ENCODE data around the gene ADGRV1.

Gene ADGRV1

DNA sequence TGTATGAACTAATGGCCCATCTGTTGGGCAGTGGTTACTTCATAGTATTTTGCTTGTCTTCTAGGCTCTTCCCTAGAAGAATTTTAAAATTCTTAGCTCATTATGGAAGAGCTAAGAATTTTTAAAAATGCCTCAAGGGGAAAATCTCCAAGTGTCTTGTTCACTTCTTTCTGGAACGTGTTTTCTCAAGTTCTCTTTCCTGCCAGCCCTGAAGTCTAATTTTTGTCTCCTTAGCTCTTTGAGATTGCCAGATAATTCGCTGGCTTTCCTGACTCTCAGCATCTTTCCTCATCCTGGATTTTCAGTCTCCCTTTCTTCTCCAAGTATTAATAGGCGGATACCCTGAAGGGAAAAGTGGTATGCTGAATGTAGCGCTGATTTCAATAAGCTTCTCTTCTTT is 429.1 kb downstream of the ADGRV1 start:
- DNase-seq (ENCODE audit: low read depth): no peak
- H3K4me3 ChIP-seq (ENCODE audit: low read depth, low read length): no peak overlapping the region
- TF ChIP-seq MYC (IDR thresholded peaks at IDR 0.05; ENCODE audit: low read depth, low read length): no peak
- TF ChIP-seq POLR2A (IDR thresholded peaks at IDR 0.05; ENCODE audit: extremely low read depth, insufficient read length): no peak
- no peak for TF ChIP-seq MAX (IDR thresholded peaks at IDR 0.05; ENCODE audit: low read depth, low read length)
- TF ChIP-seq CTCF (IDR thresholded peaks at IDR 0.05; ENCODE audit: low read depth, low read length): no peak

DNA sequence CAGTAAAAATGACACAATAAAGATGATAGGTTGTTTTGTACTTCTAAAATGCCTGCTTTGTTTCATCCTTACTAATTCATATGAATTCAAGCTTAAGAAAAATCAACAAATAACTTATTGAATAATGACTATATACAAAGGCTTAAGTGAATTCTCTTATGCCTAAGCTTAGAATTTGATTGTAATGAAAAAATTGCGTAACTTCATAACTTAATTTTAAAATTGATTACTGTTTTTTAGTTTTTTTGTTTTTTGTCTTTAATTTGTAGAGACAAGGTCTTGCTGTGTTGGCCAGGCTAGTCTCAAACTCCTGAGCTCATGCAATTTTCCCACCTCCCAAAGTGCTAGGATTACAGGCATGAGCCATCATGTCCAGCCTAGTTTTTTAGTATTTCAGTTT is 432.6 kb downstream of the ADGRV1 start:
- TF ChIP-seq POLR2A (IDR thresholded peaks at IDR 0.05; ENCODE audit: extremely low read depth, insufficient read length): no peak
- no peak for TF ChIP-seq CTCF (IDR thresholded peaks at IDR 0.05; ENCODE audit: low read depth, low read length)
- TF ChIP-seq MYC (IDR thresholded peaks at IDR 0.05; ENCODE audit: low read depth, low read length): no peak
- no peak for TF ChIP-seq MAX (IDR thresholded peaks at IDR 0.05; ENCODE audit: low read depth, low read length)
- H3K4me3 ChIP-seq (ENCODE audit: low read depth, low read length): no peak overlapping the region
- DNase-seq (ENCODE audit: low read depth): no peak

- H3K4me3 ChIP-seq (ENCODE audit: low read depth, low read length): no peak overlapping the region
- no peak for TF ChIP-seq MAX (IDR thresholded peaks at IDR 0.05; ENCODE audit: low read depth, low read length)
- TF ChIP-seq POLR2A (IDR thresholded peaks at IDR 0.05; ENCODE audit: extremely low read depth, insufficient read length): no peak
- TF ChIP-seq CTCF (IDR thresholded peaks at IDR 0.05; ENCODE audit: low read depth, low read length): no peak
- TF ChIP-seq MYC (IDR thresholded peaks at IDR 0.05; ENCODE audit: low read depth, low read length): no peak
- no peak for DNase-seq (ENCODE audit: low read depth)
Measured at GRCh38 chr5:90994796-90995195, 436.2 kb downstream of the ADGRV1 start.

GRCh38 chr5:90996089-90996488 is 437.5 kb downstream of the ADGRV1 start:
- no peak overlapping the region for H3K4me3 ChIP-seq (ENCODE audit: low read depth, low read length)
- DNase-seq (ENCODE audit: low read depth): no peak
- TF ChIP-seq CTCF (IDR thresholded peaks at IDR 0.05; ENCODE audit: low read depth, low read length) (no peak), POLR2A (IDR thresholded peaks at IDR 0.05; ENCODE audit: extremely low read depth, insufficient read length) (no peak), MAX (IDR thresholded peaks at IDR 0.05; ENCODE audit: low read depth, low read length) (no peak), MYC (IDR thresholded peaks at IDR 0.05; ENCODE audit: low read depth, low read length) (no peak)

DNA sequence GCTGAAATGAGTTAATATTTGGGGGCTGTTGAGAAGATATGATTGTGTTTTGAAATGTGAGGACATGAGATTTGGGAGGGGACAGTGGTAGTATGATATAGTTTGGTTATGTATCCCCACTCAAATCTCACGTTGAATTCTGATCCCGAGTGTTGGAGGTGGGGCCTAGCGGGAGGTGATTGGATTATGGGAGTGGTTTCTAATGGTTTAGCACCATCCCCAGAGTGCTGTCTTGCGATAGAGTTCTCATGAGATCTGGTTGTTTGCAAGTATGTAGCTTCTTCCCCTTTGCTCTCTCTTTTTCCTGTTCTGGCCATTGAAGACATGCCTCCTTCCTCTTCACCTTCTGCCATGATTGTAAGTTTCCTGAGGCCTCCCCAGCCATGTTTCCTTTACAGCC is 438.5 kb downstream of the ADGRV1 start:
- DNase-seq (ENCODE audit: low read depth): no peak
- TF ChIP-seq POLR2A (IDR thresholded peaks at IDR 0.05; ENCODE audit: extremely low read depth, insufficient read length): no peak
- TF ChIP-seq MYC (IDR thresholded peaks at IDR 0.05; ENCODE audit: low read depth, low read length): no peak
- TF ChIP-seq CTCF (IDR thresholded peaks at IDR 0.05; ENCODE audit: low read depth, low read length): no peak
- no peak for TF ChIP-seq MAX (IDR thresholded peaks at IDR 0.05; ENCODE audit: low read depth, low read length)
- no peak overlapping the region for H3K4me3 ChIP-seq (ENCODE audit: low read depth, low read length)

- no peak for DNase-seq (ENCODE audit: low read depth)
- TF ChIP-seq MYC (IDR thresholded peaks at IDR 0.05; ENCODE audit: low read depth, low read length) (no peak), POLR2A (IDR thresholded peaks at IDR 0.05; ENCODE audit: extremely low read depth, insufficient read length) (no peak), CTCF (IDR thresholded peaks at IDR 0.05; ENCODE audit: low read depth, low read length) (no peak), MAX (IDR thresholded peaks at IDR 0.05; ENCODE audit: low read depth, low read length) (no peak)
- no peak overlapping the region for H3K4me3 ChIP-seq (ENCODE audit: low read depth, low read length)
Measured at GRCh38 chr5:91000743-91001142, 442.1 kb downstream of the ADGRV1 start.

All from NB4 (cell line).